Activated T-helper 9 cell treated with anti-CD3 and anti-CD28 coated beads, Interleukin-2, amount 50 U/mL, for 16 hours (primary cell): ENCODE results near the gene TEX101.

ENCODE experiments used
- DNase-seq: peaks from one replicate; pipeline ENCODE4 v3.0.0-alpha.2; 2020; ENCODE audit warnings: low read depth

TEX101 gene

DNA sequence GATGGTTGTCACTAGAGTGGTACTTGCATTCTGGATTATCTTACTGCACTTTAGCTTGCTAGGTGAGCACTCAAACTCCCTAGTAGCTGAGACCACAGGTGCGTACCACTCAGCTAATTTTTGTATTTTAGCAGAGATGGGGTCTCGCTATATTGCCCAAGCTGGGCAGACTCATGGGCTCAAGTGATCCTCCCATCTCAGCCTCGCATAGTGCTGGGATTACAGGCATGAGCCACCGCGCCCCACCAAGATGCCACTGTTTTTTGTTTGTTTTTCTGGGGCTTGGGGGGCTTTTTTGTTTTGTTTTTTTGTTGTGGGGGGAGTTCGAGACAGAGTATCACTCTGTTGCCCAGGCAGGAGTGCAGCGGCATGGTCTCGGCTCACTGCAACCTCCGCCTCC is 33.0 kb downstream of the TEX101 start:
- no peak for DNase-seq

DNA sequence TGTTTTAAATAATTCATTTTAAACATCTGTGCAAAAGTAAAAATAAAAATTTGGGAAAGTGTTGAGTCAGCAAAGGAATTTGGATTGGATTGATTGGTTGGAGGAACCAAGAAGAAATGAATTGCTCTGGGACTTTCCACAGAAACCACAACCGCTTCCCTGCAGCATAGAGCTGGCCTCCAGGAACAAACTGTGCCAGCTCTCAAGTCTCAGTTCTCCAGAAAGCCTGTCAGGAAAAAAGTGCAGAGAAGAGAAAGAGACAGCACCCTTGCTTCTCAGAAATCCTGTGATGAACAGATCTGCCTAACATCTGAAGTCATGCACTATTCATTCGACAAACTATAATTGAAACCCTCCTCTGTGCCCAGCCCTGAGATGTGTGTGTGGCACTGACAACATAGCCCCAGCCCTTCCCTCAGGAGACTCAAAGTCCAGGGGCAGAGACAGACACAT is 35.9 kb downstream of the TEX101 start:
- DNase-seq, result no peak

DNA sequence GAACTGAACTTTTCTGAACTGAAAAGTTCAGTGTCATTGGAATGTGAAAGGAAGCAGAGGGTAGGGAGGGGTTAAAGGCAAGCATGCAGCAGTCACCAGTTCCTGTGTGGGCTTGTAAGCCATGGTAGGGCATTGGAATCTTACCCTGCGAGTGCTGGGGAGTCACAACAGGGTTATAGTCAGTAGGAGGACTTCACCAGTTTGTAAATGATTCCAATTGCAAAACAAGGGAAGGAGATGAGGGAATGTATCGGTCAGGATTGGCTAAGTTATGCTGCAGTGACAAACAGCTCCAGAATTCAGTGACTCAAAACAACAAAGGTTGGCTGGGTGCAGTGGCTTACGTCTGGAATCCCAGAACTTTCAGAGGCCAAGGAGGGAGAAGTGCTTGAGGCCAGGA is 37.9 kb downstream of the TEX101 start:
- DNase-seq, result no peak

DNA sequence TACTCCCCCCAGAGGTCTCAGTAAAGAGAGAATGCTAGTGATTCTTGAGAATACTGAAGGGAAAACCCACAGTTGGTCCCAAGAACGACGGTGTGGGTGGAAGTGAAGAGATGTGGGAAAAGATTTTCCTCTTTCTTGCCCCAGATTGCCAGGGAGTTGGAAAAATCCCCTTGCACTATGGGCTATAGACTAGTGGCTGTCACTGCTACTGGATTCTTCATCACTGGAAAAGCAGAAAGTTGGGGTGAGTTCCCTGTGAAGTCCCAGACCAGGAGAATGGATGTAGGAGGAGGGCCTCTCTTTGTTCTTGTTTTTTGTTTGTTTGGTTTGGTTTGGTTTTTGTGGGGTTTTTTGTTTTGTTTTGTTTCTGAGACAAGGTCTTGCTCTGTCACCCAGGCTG is 39.3 kb downstream of the TEX101 start:
- DNase-seq, result no peak

DNA sequence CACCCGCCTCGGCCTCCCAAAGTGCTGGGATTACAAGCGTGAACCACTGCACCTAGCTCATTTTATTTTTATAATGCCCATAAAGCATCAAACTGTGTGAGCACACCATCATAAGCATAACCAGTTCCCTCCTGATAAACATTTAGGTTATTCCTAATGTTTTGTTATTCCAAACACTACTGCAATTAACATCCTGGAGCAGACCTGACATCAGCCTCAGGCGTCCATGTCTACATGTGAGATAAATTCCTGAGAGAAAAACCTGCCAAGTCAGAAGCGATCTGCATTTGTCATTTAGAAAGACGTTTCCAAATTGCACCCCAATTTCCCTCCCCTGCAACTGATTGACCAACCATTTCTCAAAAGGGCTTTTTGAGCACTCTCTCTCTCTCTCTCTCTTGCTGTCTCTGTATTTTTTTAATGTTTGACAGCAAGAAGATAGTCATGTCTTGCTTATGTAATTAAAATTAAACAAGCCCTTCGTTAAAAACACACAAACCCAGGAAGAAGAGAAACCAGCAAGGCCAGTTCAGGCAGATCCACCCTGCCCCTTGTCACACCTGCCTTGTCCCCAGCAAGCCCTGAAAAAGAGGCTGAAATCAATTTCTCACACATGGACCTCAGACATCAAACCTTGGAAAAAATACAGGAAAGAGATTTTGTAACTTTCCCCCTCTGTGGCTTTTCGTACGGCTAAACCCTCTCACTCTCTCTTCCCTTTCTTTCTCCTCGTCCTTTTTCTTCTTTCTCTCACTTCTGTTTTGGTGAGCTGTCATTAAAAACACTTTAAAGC is 40.8 kb downstream of the TEX101 start:
- DNase-seq, result no peak

DNA sequence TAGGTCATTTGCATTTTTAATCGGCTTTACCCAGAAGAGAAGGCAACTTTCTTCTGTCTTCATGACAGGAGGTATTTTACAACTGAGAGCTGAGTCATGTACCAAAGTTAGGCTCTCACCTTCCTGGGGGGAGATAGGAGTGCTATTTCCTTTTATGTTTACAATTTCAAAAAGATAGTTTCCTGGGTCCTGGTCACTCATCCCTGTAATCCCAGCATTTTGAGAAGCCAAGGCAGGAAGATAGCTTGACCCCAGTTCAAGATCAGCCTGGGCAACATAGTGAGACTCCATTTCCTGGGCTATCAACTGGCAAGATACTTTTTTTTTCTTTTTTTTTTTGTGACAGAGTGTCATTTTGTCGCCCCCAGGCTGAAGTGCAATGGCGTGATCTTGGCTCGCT is 43.1 kb downstream of the TEX101 start:
- DNase-seq, result no peak

DNA sequence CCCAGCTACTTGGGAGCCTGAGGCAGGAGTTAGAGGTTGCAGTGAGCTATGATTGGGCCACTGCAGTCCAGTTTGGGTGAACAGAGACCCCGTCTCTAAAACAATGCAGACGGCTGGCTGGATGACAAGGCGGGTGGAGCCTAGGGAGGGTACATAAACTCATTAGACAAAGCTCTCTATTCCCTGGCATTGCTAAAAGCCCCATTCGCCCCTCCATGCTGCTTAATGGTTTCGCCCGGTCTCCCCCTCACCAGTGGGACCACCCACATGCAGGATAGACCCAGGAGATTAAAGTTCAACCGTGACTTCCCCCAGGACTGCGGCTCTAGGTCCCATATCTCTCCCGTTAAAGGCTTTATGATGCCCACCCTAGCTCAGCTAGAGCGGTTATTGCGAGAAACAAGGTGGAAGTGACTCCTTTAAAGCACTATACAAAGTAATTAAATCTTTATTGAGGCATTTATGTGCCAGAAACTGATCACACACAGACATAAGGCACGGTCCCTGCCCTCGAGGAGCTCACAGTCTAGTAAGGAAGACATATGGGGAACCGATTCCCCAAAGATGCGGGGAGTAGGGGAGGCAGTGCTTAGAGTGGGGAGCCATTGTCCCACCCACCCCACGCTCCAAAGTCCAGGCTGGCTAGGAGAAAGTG is 45.8 kb downstream of the TEX101 start:
- DNase-seq, result no peak

DNA sequence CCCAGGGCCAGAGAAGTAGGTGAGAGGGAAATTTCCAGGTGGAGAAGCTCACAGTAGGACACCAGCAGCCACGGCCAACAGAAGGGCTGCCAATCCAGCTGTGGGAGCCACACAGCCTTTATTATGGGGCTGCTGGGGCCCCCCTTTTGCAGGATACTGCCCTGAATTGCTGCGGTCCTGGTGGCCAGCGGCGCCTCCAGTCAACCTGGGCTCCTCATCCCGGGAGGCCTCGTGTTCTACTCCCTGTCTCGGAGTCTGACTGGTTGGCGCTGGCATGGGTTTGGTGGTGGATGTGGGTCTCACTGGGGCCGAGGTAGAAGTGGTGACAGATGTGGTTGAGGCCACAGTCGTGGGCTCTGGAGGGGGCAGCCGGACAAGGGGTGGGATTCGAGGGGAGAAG is 46.6 kb downstream of the TEX101 start:
- DNase-seq, result no peak

DNA sequence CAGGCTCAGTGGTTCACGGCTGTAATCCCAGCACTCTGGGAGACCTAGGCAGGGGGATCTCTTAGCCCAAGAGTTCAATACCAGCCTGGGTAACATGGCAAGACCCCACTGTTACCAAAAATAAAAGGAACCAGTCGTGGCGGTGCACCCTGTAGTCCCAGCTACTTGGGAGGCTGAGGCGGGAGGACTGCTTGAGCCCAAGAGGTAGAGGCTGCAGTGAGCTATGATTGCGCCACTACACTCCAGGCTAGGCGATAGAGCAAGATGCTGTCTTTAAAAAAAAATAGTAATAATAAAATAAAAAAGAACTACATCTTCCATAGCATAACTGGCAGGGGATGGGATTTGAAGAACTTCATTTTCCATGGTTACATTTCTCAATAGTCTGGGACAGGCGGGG is 47.7 kb downstream of the TEX101 start:
- DNase-seq, result no peak

DNA sequence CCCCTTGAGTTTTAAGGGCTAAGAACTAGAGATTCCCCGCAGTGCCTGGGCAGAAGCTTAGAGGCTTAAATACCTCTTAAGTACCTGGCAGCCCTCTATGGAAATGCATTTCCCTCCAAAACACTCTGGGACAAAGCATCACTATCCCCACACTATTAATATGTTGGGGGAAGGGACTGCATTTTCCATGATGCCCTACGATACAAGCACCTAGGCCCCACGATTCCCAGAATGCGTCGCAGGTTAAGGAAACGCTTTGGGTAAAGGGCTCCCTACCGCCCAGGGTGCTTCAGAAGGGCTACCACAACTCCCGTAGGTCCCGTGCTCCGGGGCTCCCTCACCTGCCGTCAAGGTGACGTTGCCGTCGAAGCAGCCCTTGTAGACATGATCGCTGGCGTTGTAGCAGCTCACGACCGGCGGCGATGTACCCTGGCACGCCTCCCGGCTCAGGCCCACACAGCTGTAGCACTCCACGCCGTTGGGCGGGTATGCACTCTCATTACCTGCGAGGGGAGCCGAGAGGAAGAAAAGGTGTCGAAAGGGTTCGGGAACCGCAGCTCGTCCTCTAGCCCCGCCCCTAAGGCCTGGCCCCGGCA is 48.2 kb downstream of the TEX101 start:
- no peak for DNase-seq

DNA sequence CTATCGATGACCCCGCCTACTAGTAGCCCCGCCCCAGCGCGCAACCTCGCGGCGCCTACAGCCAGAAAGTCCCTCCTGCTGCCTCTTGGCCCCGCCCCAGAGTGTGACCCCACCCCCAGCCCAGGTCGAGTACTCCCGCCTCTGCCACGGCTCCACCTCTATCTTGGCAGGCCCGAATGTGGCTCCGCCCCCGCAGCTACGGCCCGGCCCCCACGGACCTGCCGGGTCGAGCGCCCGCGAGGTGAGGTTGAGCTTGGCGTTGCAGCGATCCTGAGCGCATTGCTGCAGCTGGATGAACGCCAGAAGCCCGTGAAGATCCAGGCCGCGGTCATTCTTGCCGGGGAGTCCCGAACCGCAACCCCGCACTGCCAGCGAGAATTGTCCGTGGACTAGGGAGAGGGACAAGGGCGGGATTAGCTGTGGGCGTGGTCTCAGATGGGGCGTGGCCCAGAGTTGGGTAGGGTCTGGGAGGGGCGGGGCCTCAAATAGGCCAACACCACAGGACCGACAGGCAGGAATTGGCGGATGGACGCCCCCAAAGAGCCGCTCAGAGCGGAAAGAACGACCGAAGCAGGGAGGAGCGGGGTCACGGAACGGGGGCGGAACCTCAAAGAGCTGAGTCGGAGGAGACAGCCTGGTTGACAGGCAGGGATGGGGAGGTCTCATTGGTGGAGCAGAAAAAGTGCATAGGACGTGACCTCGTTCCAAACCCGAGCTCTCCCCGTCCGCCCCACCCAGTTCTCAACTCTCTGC is 48.9 kb downstream of the TEX101 start:
- peak; percentile 100 for DNase-seq

DNA sequence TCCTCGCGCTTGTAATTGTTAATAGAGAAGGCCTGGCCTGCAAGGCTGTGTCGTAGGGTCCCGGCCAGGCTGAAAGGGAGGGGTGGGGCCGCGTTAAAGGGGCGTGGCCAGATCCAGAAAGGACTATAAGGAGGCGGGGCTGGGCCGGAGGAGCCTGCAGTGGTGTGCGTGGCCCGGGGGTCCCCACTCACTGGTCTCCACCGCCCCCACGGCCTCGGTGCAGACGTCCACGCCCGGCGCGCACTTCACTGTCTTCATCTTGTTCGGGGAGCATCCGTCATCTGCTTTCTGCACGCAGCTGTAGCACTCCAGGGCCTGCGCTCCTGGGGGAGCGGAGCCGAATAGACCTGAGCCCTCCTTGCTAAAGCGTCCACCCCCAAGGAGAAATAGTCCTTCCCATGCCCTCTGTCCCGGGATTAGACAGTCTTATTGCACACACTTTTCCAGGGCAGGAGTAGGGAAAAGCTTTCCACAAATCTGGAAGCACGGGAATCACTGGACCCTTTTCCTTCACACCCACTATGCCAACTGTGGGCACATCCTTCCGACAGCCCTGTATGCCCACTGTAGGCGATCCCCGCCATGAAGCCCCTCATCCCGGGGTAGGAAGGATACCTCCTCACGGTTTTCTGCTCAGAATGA is 49.6 kb downstream of the TEX101 start:
- peak; percentile 59 for DNase-seq

DNA sequence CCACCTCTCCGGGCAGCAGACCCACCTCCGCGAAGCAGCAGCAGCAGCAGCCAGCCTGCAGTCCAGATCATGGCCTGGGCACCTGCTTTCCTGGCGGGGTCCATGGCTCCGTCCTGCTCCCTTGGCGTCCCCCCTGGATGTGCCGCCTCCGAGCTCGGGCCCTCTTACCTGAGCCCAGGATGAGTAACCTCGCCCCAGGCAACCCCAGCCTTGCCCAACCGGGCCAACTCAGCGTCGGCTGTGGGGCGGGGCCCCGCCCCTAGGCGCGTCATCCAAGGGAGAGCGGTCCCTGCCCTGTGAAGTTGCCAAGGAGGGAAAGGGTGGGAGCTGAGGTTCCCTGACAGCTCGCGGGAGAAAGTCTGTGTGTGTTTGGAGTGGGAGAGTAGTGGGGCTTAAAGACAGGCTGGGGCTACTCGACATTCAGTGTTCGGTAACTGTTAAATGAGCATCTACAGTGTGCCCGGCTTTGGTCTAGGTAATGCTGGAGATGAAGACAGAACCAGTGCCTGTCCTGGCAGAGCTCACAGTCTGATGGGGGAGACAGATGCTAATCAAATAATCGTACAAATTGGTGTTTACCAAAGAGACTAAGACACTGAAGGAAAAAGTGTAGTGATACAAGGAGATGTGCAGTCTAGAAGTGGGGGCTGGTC is 50.9 kb downstream of the TEX101 start, which contains the start of gene LYPD3:
TSS of gene LYPD3 (minus strand) at position 141 of the 653 bp plus-strand sequence. CDS start at position 104, 37 bp downstream.
- DNase-seq, result no peak

DNA sequence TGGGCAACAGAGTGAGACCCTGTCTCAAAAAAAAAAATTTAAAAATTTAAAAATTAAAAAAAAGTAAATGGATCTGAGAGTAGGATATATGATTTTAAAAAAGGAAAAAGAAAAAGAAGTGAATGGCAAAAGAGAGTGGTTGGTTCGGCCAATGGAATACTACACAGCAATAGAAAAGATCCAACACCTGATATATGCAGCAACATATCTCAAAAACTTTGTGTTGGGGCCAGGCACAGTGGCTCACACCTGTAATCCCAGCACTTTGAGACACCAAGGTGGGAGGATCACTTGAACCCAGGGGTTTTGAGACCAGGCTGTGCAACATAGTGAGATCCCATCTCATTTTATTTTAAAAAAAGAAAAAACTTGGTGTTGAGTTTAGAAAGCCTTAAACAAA is 52.1 kb downstream of the TEX101 start:
- DNase-seq, result no peak

DNA sequence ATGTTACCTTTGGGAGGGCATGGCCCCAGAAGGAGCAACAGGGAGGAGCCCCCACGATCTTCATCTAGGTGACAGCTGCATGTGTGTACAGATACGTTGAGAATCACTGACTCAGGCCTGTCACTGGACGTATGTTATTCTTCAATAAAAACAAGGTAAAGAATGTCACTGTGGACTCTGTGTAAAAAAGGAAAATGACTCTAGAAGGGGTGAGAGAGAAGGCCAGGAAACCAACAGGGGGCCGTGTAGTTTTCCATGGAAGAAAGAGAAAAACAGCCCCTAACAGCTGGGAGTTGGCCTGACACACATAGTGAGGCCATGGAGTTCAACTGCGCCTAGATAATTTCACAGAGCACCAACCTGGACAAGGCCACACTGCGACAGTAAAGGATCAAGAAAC is 52.6 kb downstream of the TEX101 start:
- DNase-seq, result no peak

DNA sequence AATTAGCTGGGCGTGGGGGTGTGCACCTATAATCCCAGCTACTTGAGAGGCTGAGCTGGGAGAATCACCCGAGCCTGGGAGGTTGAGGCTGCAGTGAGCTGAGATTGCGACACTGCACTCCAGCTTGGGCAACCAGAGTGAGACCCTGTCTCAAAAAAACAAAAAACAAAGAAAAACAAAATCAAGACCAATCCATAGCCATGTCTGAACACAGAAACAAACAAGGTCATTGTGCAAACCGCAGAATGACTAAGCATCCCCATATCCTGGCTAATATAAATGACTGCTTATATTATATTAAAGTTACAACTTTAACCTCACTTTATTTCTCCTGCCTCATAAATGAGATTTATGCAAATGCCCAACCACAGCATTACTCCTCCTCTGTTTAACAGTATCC is 53.0 kb downstream of the TEX101 start:
- DNase-seq, result no peak
